Measurements from ENCODE around the gene SIT1.

DNA sequence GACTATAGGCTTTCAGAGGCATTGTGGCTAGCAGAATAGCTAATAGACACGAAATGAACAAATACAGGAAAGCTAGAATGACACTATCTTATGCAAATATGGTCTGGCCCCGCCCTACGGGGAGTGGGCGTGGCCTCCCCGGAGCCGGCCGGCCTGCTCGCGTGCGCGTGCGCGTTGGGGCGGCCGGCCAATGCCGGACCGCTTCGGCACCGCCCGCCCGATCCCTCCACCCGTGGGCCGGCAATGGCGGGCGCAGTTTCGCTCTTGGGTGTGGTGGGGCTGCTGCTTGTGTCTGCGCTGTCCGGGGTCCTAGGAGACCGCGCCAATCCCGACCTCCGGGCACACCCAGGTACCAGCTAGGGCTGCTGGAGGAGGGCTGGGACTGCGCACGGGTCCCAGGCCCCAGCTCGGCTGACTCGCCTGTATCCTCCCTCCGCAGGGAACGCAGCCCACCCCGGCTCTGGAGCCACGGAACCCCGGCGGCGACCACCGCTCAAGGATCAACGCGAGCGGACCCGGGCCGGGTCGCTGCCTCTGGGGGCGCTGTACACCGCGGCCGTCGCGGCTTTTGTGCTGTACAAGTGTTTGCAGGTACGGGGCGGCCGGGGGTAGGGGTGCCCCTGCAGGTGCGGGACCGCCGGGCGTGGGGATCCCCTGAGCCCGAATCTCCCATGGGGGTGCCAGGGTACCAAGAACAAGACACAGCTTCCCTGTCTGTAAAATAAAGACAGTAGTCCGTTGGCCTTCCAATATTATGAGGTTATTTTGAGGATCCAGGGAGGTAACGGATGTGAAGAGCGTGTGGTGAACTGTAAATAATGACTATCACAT is 7.6 kb upstream of the SIT1 start, which contains the start of gene CCDC107:
- TF ChIP-seq, protein P1, sequence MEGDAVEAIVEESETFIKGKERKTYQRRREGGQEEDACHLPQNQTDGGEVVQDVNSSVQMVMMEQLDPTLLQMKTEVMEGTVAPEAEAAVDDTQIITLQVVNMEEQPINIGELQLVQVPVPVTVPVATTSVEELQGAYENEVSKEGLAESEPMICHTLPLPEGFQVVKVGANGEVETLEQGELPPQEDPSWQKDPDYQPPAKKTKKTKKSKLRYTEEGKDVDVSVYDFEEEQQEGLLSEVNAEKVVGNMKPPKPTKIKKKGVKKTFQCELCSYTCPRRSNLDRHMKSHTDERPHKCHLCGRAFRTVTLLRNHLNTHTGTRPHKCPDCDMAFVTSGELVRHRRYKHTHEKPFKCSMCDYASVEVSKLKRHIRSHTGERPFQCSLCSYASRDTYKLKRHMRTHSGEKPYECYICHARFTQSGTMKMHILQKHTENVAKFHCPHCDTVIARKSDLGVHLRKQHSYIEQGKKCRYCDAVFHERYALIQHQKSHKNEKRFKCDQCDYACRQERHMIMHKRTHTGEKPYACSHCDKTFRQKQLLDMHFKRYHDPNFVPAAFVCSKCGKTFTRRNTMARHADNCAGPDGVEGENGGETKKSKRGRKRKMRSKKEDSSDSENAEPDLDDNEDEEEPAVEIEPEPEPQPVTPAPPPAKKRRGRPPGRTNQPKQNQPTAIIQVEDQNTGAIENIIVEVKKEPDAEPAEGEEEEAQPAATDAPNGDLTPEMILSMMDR (IDR thresholded peaks at IDR 0.05), result peak; percentile 57
- TF ChIP-seq POLR2A (IDR thresholded peaks at IDR 0.05; ENCODE audit: low read length) (peak; percentile 94), FOSL2 (IDR thresholded peaks at IDR 0.05) (no peak), FOSL2 (CRISPR knock-in tag; IDR thresholded peaks at IDR 0.05) (peak; percentile 4; the same call in 1 of the 2 replicates)
